Neutrophil (primary cell): ENCODE results near the gene CHRD.

Source experiments
- H3K27ac ChIP-seq: fragments of 200-600 bp; sonication (generic); 2 replicates; pipeline ENCODE4 v1.5.1; 2016; ENCODE audit warnings: mild to moderate bottlenecking, moderate library complexity
- H3K27me3 ChIP-seq: fragments of 200-600 bp; sonication (generic); 2 replicates; pipeline ENCODE4 v1.6.0; 2016; ENCODE audit warnings: mild to moderate bottlenecking
- H3K36me3 ChIP-seq: fragments of 200-600 bp; sonication (generic); 2 replicates; pipeline ENCODE4 v1.5.1; 2017
- H3K4me1 ChIP-seq, 2 experiments: fragments of 200-600 bp in 1 of 2; sonication (generic) in 1 of 2; 1 replicate in 1 of 2; 2 replicates in 1 of 2; pipeline versions ENCODE4 v1.5.1 to v1.6.1; 2013 to 2016; ENCODE audit warnings: low read depth in 1 of 2, low read length in 1 of 2, mild to moderate bottlenecking in 1 of 2, moderate library complexity in 1 of 2; ENCODE audit not compliant: control insufficient read depth in 1 of 2, insufficient read depth in 1 of 2
- H3K4me3 ChIP-seq, 2 experiments: fragments of 200-600 bp in 1 of 2; sonication (generic) in 1 of 2; 1 replicate in 1 of 2; 2 replicates in 1 of 2; pipeline ENCODE4 v1.5.1; 2013 to 2016; ENCODE audit warnings: low read depth in 1 of 2, low read length in 1 of 2, mild to moderate bottlenecking in 1 of 2, moderate library complexity in 1 of 2
- H3K9me3 ChIP-seq: fragments of 200-600 bp; sonication (generic); 2 replicates; pipeline ENCODE4 v1.5.1; 2016
- TF ChIP-seq, protein P1 (sequence below): fragments of 200-600 bp; sonication (generic); IDR thresholded peaks from 2 replicates; pipeline ENCODE4 v1.5.1; 2016; ENCODE audit warnings: antibody characterized with exemption

Gene CHRD

GRCh38 chr3:184350618-184351017 is 29.2 kb upstream of the CHRD start:
- TF ChIP-seq, protein P1, sequence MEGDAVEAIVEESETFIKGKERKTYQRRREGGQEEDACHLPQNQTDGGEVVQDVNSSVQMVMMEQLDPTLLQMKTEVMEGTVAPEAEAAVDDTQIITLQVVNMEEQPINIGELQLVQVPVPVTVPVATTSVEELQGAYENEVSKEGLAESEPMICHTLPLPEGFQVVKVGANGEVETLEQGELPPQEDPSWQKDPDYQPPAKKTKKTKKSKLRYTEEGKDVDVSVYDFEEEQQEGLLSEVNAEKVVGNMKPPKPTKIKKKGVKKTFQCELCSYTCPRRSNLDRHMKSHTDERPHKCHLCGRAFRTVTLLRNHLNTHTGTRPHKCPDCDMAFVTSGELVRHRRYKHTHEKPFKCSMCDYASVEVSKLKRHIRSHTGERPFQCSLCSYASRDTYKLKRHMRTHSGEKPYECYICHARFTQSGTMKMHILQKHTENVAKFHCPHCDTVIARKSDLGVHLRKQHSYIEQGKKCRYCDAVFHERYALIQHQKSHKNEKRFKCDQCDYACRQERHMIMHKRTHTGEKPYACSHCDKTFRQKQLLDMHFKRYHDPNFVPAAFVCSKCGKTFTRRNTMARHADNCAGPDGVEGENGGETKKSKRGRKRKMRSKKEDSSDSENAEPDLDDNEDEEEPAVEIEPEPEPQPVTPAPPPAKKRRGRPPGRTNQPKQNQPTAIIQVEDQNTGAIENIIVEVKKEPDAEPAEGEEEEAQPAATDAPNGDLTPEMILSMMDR, result no peak
- no peaks in the 10 kb centered on the region for H3K4me1 ChIP-seq
- no peak overlapping the region for H3K27ac ChIP-seq
- no peaks in the 10 kb centered on the region for H3K27me3 ChIP-seq
- H3K36me3 ChIP-seq, result no peaks in the 10 kb centered on the region
- H3K9me3 ChIP-seq, result no peaks in the 10 kb centered on the region
- H3K4me3 ChIP-seq, result no peak overlapping the region

GRCh38 chr3:184351511-184352148 is 28.2 kb upstream of the CHRD start:
- Histone ChIP-seq H3K27me3 (no peaks in the 10 kb centered on the region), H3K4me1 (no peaks in the 10 kb centered on the region), H3K4me3 (no peak overlapping the region), H3K9me3 (no peaks in the 10 kb centered on the region), H3K36me3 (no peaks in the 10 kb centered on the region), H3K27ac (no peak overlapping the region)
- TF ChIP-seq, protein P1, result no peak

GRCh38 chr3:184352149-184352785 is 27.6 kb upstream of the CHRD start:
- H3K4me1 ChIP-seq, result no peaks in the 10 kb centered on the region
- TF ChIP-seq, protein P1, result no peak
- no peaks in the 10 kb centered on the region for H3K36me3 ChIP-seq
- no peak overlapping the region for H3K27ac ChIP-seq
- no peaks in the 10 kb centered on the region for H3K9me3 ChIP-seq
- no peaks in the 10 kb centered on the region for H3K27me3 ChIP-seq
- no peak overlapping the region for H3K4me3 ChIP-seq

DNA sequence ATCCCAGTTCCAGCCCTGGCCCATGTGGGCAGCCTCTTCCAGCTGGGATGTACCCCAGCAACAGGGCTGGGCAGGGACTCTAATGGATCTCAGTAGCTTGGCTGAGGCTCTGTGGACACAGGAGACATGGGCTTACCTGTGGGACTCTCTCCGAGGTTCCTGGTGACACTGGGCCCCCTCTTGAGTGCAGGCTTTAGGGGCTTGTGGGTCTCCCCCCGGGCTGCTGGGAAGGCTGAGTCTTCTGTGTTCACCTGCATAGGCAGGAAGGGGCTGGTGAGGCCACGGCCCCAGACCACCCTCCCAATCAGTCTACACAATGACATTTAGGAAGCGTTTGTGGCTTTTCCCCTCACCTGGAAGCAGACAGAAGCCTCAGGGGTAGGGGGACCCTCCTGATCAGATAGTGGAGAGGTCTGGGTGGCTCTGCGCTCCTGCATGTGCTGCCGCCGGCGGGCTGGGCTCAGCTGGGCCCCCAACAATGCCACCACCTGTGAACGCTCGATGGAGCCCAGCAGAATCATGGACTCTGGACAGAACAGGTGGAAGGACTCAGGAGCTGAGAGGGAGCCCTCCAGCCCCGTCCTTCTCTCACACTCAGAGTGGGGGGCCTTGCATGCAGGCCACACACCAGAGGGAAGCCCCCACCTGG is 26.8 kb upstream of the CHRD start:
- TF ChIP-seq, protein P1, result no peak
- Histone ChIP-seq H3K4me1 (no peaks in the 10 kb centered on the region), H3K27me3 (no peaks in the 10 kb centered on the region), H3K27ac (no peak overlapping the region), H3K9me3 (no peaks in the 10 kb centered on the region), H3K4me3 (no peak overlapping the region), H3K36me3 (no peaks in the 10 kb centered on the region)

DNA sequence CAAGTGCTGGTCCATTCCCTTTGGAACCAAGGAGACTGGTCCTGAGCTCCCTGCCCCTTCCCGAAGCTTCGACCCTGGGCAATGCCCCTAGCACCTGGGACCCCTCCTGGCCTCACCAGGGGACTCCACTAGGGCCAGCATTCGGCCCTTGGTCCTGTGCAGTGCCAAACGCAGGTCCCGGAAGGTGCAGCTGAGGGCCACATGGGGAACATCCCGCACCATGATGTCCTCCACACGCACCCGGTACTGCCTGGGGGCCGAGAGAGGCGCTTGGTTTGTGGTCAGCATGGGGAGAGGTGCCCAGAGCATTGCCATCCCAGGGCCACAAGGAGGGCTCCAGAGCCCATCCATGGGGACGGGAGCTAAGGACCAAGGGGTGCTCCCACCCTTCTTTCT is 26.3 kb upstream of the CHRD start:
- Histone ChIP-seq H3K36me3 (no peaks in the 10 kb centered on the region), H3K27ac (no peak overlapping the region), H3K4me1 (no peaks in the 10 kb centered on the region), H3K9me3 (no peaks in the 10 kb centered on the region), H3K4me3 (no peak overlapping the region), H3K27me3 (no peaks in the 10 kb centered on the region)
- TF ChIP-seq, protein P1, result no peak
